H1 (cell line): Measurements from ENCODE around the gene SYT13. TPM values are rescaled to one million over a fixed set of nuclear protein-coding genes. Genes with fewer than 3 reads are reported as not detected.

Experiments
- TCF12 ChIP-seq: IDR thresholded peaks from 2 replicates; pipeline ENCODE4 v1.6.1; 2011; ENCODE audit warnings: low read depth, mild to moderate bottlenecking, low read length
- polyA plus RNA-seq, 7 experiments: library from polyadenylated mRNA; depleted of rRNA in 3 of 7; stranded (reverse) in 5 of 7; unstranded in 2 of 7; fragments of >200 nt in 5 of 7; fragments of 200-250 nt in 2 of 7; gene quantifications; 1 replicate in 5 of 7; 2 replicates in 1 of 7; 4 replicates in 1 of 7; pipeline versions ENCODE4 v1.2.1 to v1.2.3, GENCODE V29; 2011 to 2013; ENCODE audit warnings: missing spikeins in 2 of 7, mixed read lengths in 2 of 7
- total RNA-seq: library from RNA; stranded (reverse); fragmentation: NEBNext Ultra II Directional; extraction: Animal tissue kit (Norgen Biotek cat#: 25700); gene quantifications from 2 replicates; pipeline ENCODE4 v1.2.1, GENCODE V29; 2021

Gene SYT13
- total and polyA plus RNA-seq, 2 of the 8 experiments (the other 6 are each of a cell fraction or from before 2014, with no cell fraction given) = 4.8 to 13.2 TPM

DNA sequence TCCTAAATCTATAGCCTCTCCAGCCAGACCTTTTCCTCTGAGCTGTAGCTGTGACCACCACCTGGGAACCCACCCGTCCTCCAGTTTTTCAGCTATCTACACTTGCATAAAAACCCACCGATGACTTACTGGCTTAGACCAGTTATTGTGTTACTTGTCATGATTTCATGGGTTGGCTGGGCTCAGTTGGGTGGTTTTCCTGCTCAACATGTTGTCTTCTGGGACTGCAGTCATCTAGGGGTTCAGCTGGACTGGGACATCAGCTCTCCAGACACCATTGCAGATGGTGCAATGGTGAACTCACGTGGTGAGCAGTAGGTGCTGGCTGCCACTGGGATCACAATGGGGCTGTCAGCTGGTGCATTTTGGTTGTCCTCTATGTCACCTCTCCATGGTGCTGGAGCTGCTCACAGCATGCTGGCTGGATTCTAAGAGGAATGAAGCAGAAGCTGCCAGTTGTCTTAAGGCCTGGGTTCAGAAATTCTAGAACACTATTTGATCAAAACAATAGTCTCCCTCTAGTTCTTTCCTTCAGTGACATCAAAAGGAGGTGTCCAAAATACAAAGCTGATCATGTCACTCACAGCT lies 1.3 kb upstream of the SYT13 start (continued):
- TF ChIP-seq TCF12 = no peak
